ENCODE data around the gene LBHD2. TPM values are rescaled to one million over a fixed set of nuclear protein-coding genes. Genes with fewer than 3 reads are reported as not detected.
A peak's percentile ranks its signal among the peaks of the same experiment; 100 is the strongest.

The LBHD2 gene
- total RNA-seq, 2 donors from 2014 or later: not detected

GRCh38 chr14:103072595-103073366, 11.2 kb upstream of the LBHD2 start:
- TF ChIP-seq CTCF (IDR thresholded peaks at IDR 0.05): peak in 1 of 7 experiments; percentile 9
- TF ChIP-seq POLR2A (IDR thresholded peaks at IDR 0.05): peak in 1 of 3 donors; percentile 8
- DNase-seq: peak; percentile 32 to 77 (median 56)

GRCh38 chr14:103073367-103073875, 10.6 kb upstream of the LBHD2 start:
- peak overlapping the region in 3 of 4 donors; percentile 30 to 70 (median 64) for H3K27ac ChIP-seq
- H3K4me3 ChIP-seq: no peak overlapping the region
- peaks cover 36% of the 10 kb centered on the region for H3K4me1 ChIP-seq
- H3K36me3 ChIP-seq (replicated peaks in 1 of 2; ENCODE audit: insufficient read depth in 1 of 2, low read depth in 2 of 2): no peaks in the 10 kb centered on the region
- peak in 1 of 3 donors; percentile 1 for TF ChIP-seq POLR2A (IDR thresholded peaks at IDR 0.05)
- TF ChIP-seq CTCF (IDR thresholded peaks at IDR 0.05): no peak
- no peaks in the 10 kb centered on the region for H3K9me3 ChIP-seq
- WGBS, 2 donors: 55 to 69% methylated on average over 9 to 14 of the region's 14 CpGs
- peak; percentile 7 for ATAC-seq
- intact Hi-C loops (cut with DNase I): loop anchor here (10.0 kb wide), 1 partner anchor 221 kb away; no protein-coding TSS in a partner anchor
- no peaks in the 10 kb centered on the region for H3K27me3 ChIP-seq
- DNase-seq: peak in 1 of 4 donors; percentile 54

More at GRCh38 chr14:103072595-103073366, 11.2 kb upstream of the LBHD2 start:
- Histone ChIP-seq H3K27me3 (no peaks in the 10 kb centered on the region), H3K36me3 (replicated peaks in 1 of 2; ENCODE audit: insufficient read depth in 1 of 2, low read depth in 2 of 2) (no peaks in the 10 kb centered on the region), H3K4me1 (peaks cover 36% of the 10 kb centered on the region), H3K9me3 (no peaks in the 10 kb centered on the region), H3K27ac (peak overlapping the region in 3 of 4 donors; percentile 30 to 70 (median 64)), H3K4me3 (no peak overlapping the region)
- ATAC-seq: peak; percentile 47
- 59 to 67% methylated on average over 14 to 20 of the region's 21 CpGs for WGBS, 2 donors
- intact Hi-C loops (cut with DNase I): loop anchor here (10.0 kb wide), 1 partner anchor 222 kb away; no protein-coding TSS in a partner anchor

- no peaks in the 10 kb centered on the region for H3K9me3 ChIP-seq
- no peak for DNase-seq
- peaks cover 36% of the 10 kb centered on the region for H3K4me1 ChIP-seq
- intact Hi-C loops (cut with DNase I): loop anchor here (10.0 kb wide), 1 partner anchor 221 kb away; no protein-coding TSS in a partner anchor
- no peak overlapping the region for H3K4me3 ChIP-seq
- no peaks in the 10 kb centered on the region for H3K27me3 ChIP-seq
- ATAC-seq: no peak
- WGBS, 2 donors: 74 to 82% methylated on average over 12 to 21 of the region's 21 CpGs
- TF ChIP-seq POLR2A (IDR thresholded peaks at IDR 0.05) (no peak), CTCF (IDR thresholded peaks at IDR 0.05) (no peak)
- peak overlapping the region in 3 of 4 donors; percentile 30 to 70 (median 64) for H3K27ac ChIP-seq
- no peaks in the 10 kb centered on the region for H3K36me3 ChIP-seq (replicated peaks in 1 of 2; ENCODE audit: insufficient read depth in 1 of 2, low read depth in 2 of 2)
These were observed 9.9 kb upstream of the LBHD2 start for GRCh38 chr14:103073876-103074728.

GRCh38 chr14:103074729-103075367, 9.2 kb upstream of the LBHD2 start:
- intact Hi-C loops (cut with DNase I): loop anchor here (10.0 kb wide), 1 partner anchor 220 kb away; no protein-coding TSS in a partner anchor
- DNase-seq (peak; percentile 45 to 64 (median 58)), ATAC-seq (peak; percentile 25)
- no peaks in the 10 kb centered on the region for H3K27me3 ChIP-seq
- WGBS, 2 donors: 10 to 17% methylated on average over 7 to 21 of the region's 21 CpGs
- peak overlapping the region in 3 of 4 donors; percentile 40 to 70 (median 64) for H3K27ac ChIP-seq
- H3K4me3 ChIP-seq: no peak overlapping the region
- TF ChIP-seq POLR2A (IDR thresholded peaks at IDR 0.05): no peak
- TF ChIP-seq CTCF (IDR thresholded peaks at IDR 0.05): no peak
- H3K36me3 ChIP-seq (replicated peaks in 1 of 2; ENCODE audit: insufficient read depth in 1 of 2, low read depth in 2 of 2): no peaks in the 10 kb centered on the region
- H3K4me1 ChIP-seq: peaks cover 36% of the 10 kb centered on the region
- H3K9me3 ChIP-seq: no peaks in the 10 kb centered on the region
